GM23248 (cell line): Measurements from ENCODE around the gene PDZRN4. TPM values are rescaled to one million over a fixed set of nuclear protein-coding genes. Genes with fewer than 3 reads are reported as not detected.

Source experiments
- DNase-seq: peaks from one replicate; pipeline ENCODE4 v3.0.0-alpha.2; 2015
- H2AFZ ChIP-seq: fragments of 200-600 bp; sonication (generic); 2 replicates; pipeline ENCODE4 v1.6.1; 2016; ENCODE audit warnings: antibody characterized with exemption
- H3F3A ChIP-seq: fragments of 200-600 bp; sonication (generic); 2 replicates; pipeline ENCODE4 v1.6.1; 2016; ENCODE audit warnings: mild to moderate bottlenecking, antibody characterized with exemption, mixed run types; ENCODE audit not compliant: insufficient read depth
- H3K27ac ChIP-seq: fragments of 200-600 bp; sonication (generic); 2 replicates; pipeline ENCODE4 v1.5.1; 2016; ENCODE audit warnings: mild to moderate bottlenecking
- H3K27me3 ChIP-seq: fragments of 200-600 bp; sonication (generic); replicated peaks from 2 replicates; pipeline ENCODE4 v1.6.1; 2016; ENCODE audit warnings: mild to moderate bottlenecking; ENCODE audit not compliant: insufficient read depth
- H3K36me3 ChIP-seq: fragments of 200-600 bp; sonication (generic); 2 replicates; pipeline ENCODE4 v1.6.1; 2016; ENCODE audit warnings: low read depth, mild to moderate bottlenecking
- H3K4me1 ChIP-seq: fragments of 200-600 bp; sonication (generic); 2 replicates; pipeline ENCODE4 v1.6.1; 2016; ENCODE audit warnings: mild to moderate bottlenecking; ENCODE audit not compliant: insufficient read depth
- H3K4me2 ChIP-seq: fragments of 200-600 bp; sonication (generic); one replicate; pipeline ENCODE4 v1.6.1; 2016; ENCODE audit warnings: mild to moderate bottlenecking; ENCODE audit not compliant: unreplicated experiment
- H3K4me3 ChIP-seq: fragments of 200-600 bp; sonication (generic); 2 replicates; pipeline ENCODE4 v1.5.1; 2016; ENCODE audit warnings: mild to moderate bottlenecking
- H3K79me2 ChIP-seq: fragments of 200-600 bp; sonication (generic); 2 replicates; pipeline ENCODE4 v1.6.1; 2016; ENCODE audit warnings: mild to moderate bottlenecking; ENCODE audit not compliant: insufficient read depth
- H3K9ac ChIP-seq: fragments of 200-600 bp; sonication (generic); 2 replicates; pipeline ENCODE4 v1.6.1; 2016; ENCODE audit warnings: mild to moderate bottlenecking
- H3K9me2 ChIP-seq: fragments of 200-600 bp; sonication (generic); 2 replicates; pipeline ENCODE4 v1.6.1; 2016; ENCODE audit warnings: mixed run types, mild to moderate bottlenecking, moderate library complexity; ENCODE audit not compliant: insufficient read depth
- H3K9me3 ChIP-seq: fragments of 200-600 bp; sonication (generic); one replicate; pipeline ENCODE4 v1.6.1; 2017; ENCODE audit warnings: low read depth
- H4K20me1 ChIP-seq: fragments of 200-600 bp; sonication (generic); 2 replicates; pipeline ENCODE4 v1.6.0; 2016; ENCODE audit not compliant: insufficient read depth
- EZH2 ChIP-seq: fragments of 200-600 bp; sonication (generic); IDR thresholded peaks from 2 replicates; pipeline ENCODE4 v1.6.1; 2018; ENCODE audit warnings: antibody characterized with exemption, mild to moderate bottlenecking; ENCODE audit not compliant: insufficient read depth, poor library complexity, severe bottlenecking
- EZH2phosphoT487 ChIP-seq: fragments of 200-600 bp; sonication (generic); IDR thresholded peaks from 2 replicates; pipeline ENCODE4 v1.6.1; 2018; ENCODE audit warnings: antibody characterized with exemption, moderate library complexity, mild to moderate bottlenecking, low read depth; ENCODE audit not compliant: insufficient read depth
- WGBS, 2 experiments: methylation state at CpG; one replicate each; pipeline ENCODE4 v1.1.6; 2015 to 2017; ENCODE audit warnings: low lambda C conversion rate in 2 of 2, low coverage in 1 of 2; ENCODE audit errors: missing lambda C conversion rate in 2 of 2; 5-methylcytosine and 5-hydroxymethylcytosine counted together
- in situ Hi-C: fragments of 300-500 bp; cut with MboI; formaldehyde crosslinking; loops from 2 replicates; pipeline ENCODE4 v1.15.0; 2020
- polyA plus RNA-seq: library from polyadenylated mRNA; unstranded; fragments of >200 nt; fragmentation: Nextera tagmentation; extraction: Ambion mirVana; gene quantifications from 2 replicates; pipeline ENCODE4 v1.2.1, GENCODE V29; 2016
- total RNA-seq: library from RNA; depleted of rRNA; stranded (reverse); fragments of >200 nt; shearing (Covaris generic); gene quantifications from 2 replicates; pipeline ENCODE4 v1.2.3, GENCODE V29; 2014

The PDZRN4 gene
- total and polyA plus RNA-seq, 2 experiments from 2014 or later: not detected

DNA sequence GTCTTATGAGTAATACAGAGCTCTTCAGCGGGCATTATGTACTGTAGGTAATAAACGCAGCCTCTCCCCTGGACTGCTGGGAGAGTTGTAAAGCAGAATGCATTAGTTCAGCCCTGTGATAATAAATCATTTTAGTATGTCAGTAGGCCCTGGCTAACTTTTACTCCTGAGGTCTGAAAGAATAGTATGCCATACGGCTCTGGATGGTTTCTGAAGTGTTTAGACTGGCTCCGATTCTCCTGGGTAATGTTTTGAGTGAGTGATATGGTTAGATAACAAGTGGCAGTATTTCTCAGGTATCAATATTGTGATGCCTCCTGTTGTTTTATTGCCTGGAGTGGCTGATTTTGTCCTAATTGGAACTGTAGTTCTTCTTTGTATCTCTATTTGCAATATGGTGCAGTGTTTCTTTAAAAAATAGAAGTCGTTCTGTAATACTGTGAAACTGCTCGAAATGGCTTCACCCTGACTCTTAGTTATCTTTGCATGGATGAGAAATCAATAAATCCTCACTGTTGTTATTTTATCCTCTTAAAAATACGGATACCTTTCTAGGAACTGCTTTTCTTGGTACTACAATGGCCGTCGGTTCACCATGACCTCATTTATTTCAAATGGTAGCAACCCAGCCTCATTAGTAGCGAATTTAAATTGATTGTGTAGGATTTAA is 100.2 kb downstream of the PDZRN4 start:
- Histone ChIP-seq H2AFZ (no peak overlapping the region), H3K36me3 (no peaks in the 10 kb centered on the region), H3K4me3 (no peak overlapping the region), H3K4me1 (no peaks in the 10 kb centered on the region), H3K79me2 (no peaks in the 10 kb centered on the region), H3K27me3 (no peaks in the 10 kb centered on the region), H3K9me2 (no peaks in the 10 kb centered on the region), H4K20me1 (no peaks in the 10 kb centered on the region), H3K9ac (no peak overlapping the region), H3K27ac (no peak overlapping the region), H3F3A (no peaks in the 10 kb centered on the region), H3K9me3 (no peaks in the 10 kb centered on the region), H3K4me2 (no peak overlapping the region)
- in situ Hi-C loops: no loop called here
- DNase-seq: no peak
- 49 to 53% methylated on average over 10 of the region's 10 CpGs for WGBS, 2 experiments
- no peak for TF ChIP-seq EZH2phosphoT487
- TF ChIP-seq EZH2: no peak

DNA sequence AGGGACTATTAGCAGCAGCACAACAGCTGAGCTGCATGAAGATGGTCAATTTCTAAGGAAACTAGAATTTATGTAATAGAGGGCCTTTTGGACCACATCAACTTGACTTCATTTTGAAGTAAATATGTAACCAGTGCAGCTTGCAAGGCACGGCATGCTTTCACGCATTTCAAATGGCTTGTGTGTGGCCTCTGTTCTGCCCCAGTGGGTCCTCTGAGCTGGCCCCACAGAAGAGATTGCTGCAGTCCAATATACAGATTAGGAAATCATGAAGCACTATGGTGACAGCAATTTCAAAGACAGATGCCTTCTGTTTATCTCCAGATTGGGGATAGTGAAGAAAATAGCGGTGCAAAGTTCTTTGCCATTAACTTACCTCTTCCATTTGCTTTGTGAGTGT is 101.4 kb downstream of the PDZRN4 start:
- Histone ChIP-seq H3K36me3 (no peaks in the 10 kb centered on the region), H3K9me3 (no peaks in the 10 kb centered on the region), H3K4me2 (no peak overlapping the region), H3K27ac (no peak overlapping the region), H3K9ac (no peak overlapping the region), H3K79me2 (no peaks in the 10 kb centered on the region), H2AFZ (no peak overlapping the region), H4K20me1 (no peaks in the 10 kb centered on the region), H3K9me2 (no peaks in the 10 kb centered on the region), H3K4me1 (no peaks in the 10 kb centered on the region), H3K4me3 (no peak overlapping the region), H3F3A (no peaks in the 10 kb centered on the region), H3K27me3 (no peaks in the 10 kb centered on the region)
- DNase-seq: no peak
- 60 to 63% methylated on average over 3 of the region's 3 CpGs for WGBS, 2 experiments
- in situ Hi-C loops: no loop called here
- no peak for TF ChIP-seq EZH2phosphoT487
- no peak for TF ChIP-seq EZH2

DNA sequence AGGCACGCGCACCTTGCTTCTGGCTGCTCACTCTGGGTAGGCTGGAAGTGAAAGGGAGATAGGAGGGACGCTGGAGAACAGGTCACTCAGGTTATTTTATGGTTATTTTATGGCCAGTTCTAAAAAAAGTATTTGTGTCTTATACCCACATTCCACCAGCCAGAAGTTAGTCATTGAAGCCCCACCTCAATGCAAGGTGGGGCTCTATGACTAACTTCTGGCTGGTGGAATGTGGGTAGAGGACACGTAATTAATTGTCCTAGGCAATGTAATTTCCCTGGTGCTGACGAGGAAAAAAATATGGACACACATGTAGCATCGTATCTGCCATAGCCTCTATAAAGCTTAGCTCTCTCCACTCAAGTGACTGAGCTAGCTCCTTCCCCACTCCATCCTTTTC is 104.9 kb downstream of the PDZRN4 start:
- no peak overlapping the region for H3K4me2 ChIP-seq
- no peaks in the 10 kb centered on the region for H4K20me1 ChIP-seq
- DNase-seq: no peak
- no peak overlapping the region for H3K27ac ChIP-seq
- H3K79me2 ChIP-seq: no peaks in the 10 kb centered on the region
- no peaks in the 10 kb centered on the region for H3K36me3 ChIP-seq
- in situ Hi-C loops: no loop called here
- no peaks in the 10 kb centered on the region for H3K9me2 ChIP-seq
- 48 to 52% methylated on average over 6 of the region's 6 CpGs for WGBS, 2 experiments
- no peak for TF ChIP-seq EZH2
- TF ChIP-seq EZH2phosphoT487: no peak
- H3K9me3 ChIP-seq: no peaks in the 10 kb centered on the region
- no peaks in the 10 kb centered on the region for H3K27me3 ChIP-seq
- H3K4me3 ChIP-seq: no peak overlapping the region
- no peaks in the 10 kb centered on the region for H3F3A ChIP-seq
- H3K4me1 ChIP-seq: no peaks in the 10 kb centered on the region
- no peak overlapping the region for H2AFZ ChIP-seq
- no peak overlapping the region for H3K9ac ChIP-seq

DNA sequence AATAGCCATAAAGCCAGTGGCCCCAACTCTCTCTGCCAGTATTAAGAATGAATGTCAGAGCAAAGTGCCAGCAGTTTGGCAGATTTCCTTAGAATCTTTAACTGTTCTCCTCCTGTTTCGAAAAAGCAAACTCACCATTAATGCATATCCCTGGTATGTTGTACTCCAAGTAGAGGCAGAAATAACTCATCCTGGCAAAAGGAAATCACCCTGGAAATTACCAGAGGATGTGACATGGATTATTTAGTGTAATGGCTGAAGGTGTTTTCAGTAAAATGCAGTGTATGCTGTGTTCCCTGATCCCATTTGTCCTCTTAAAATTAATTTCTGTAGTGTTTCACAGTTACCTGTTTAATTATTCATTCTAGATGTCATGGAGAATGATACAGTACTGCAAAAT is 105.3 kb downstream of the PDZRN4 start:
- Histone ChIP-seq H3K4me2 (no peak overlapping the region), H3K36me3 (no peaks in the 10 kb centered on the region), H3K27ac (no peak overlapping the region), H3K9me2 (no peaks in the 10 kb centered on the region), H3F3A (no peaks in the 10 kb centered on the region), H2AFZ (no peak overlapping the region), H3K9me3 (no peaks in the 10 kb centered on the region), H3K27me3 (no peaks in the 10 kb centered on the region), H3K79me2 (no peaks in the 10 kb centered on the region), H4K20me1 (no peaks in the 10 kb centered on the region), H3K9ac (no peak overlapping the region), H3K4me1 (no peaks in the 10 kb centered on the region), H3K4me3 (no peak overlapping the region)
- DNase-seq: no peak
- 75% methylated on average over 1 of the region's 1 CpG for WGBS, 2 experiments
- TF ChIP-seq EZH2phosphoT487: no peak
- no peak for TF ChIP-seq EZH2
- in situ Hi-C loops: no loop called here
